Right cardiac atrium (tissue), 5 donors: Measurements from ENCODE around the gene NEK9. TPM values are rescaled to one million over a fixed set of nuclear protein-coding genes. Genes with fewer than 3 reads are reported as not detected.

Experiments
- ATAC-seq, 2 donors: fragments of 200-7000 bp; cut with Tn5 transposase; one replicate each; pipeline versions ENCODE4 v1.8.0 to v1.9.1; 2020; ENCODE audit warnings: moderate library complexity in 2 of 2, mild to moderate bottlenecking in 1 of 2
- DNase-seq, 3 donors: peaks; one replicate each; pipeline ENCODE4 v3.0.0-alpha.2; 2020
- H3K27ac ChIP-seq: one replicate; pipeline ENCODE4 v1.5.1; 2013; ENCODE audit warnings: mild to moderate bottlenecking, low read length, control low read depth, moderate library complexity
- H3K27me3 ChIP-seq: one replicate; pipeline ENCODE4 v1.6.1; 2013; ENCODE audit not compliant: control insufficient read depth, insufficient read depth
- H3K4me1 ChIP-seq: one replicate; pipeline ENCODE4 v1.6.1; 2013; ENCODE audit warnings: low read length; ENCODE audit not compliant: control insufficient read depth, insufficient read depth
- H3K4me3 ChIP-seq: one replicate; pipeline ENCODE4 v1.5.1; 2013; ENCODE audit warnings: low read length, control low read depth
- H3K9me3 ChIP-seq: one replicate; pipeline ENCODE4 v1.6.1; 2013; ENCODE audit warnings: low read length; ENCODE audit not compliant: control insufficient read depth
- WGBS: extraction: QIAGEN DNeasy Blood & Tissue Kit; methylation state at CpG from one replicate; pipeline ENCODE4 v1.1.7; 2013; 5-methylcytosine and 5-hydroxymethylcytosine counted together
- intact Hi-C, 4 donors: fragments of 100-400 bp; cut with DNase I; formaldehyde crosslinking; loops; one replicate each; pipeline versions ENCODE4 v1.11.0 to v1.14.0; 2022 to 2023
- polyA plus RNA-seq: library from polyadenylated mRNA; stranded (reverse); fragments of 200-250 nt; gene quantifications from one replicate; pipeline ENCODE4 v1.2.3, GENCODE V29; 2013
- total RNA-seq, 4 donors: library from RNA; stranded (reverse); fragmentation: NEBNext Ultra II Directional; extraction: Animal tissue kit (Norgen Biotek cat#: 25700); gene quantifications; one replicate each; pipeline ENCODE4 v1.2.1, GENCODE V29; 2021
- donor health status: healthy with polysubstance abuse.
- donor health status: DM: no; HTN: yes; CAD: no.
- donor health status: DM: no; HTN: no; CAD: no.
- donor health status: DM: no; HTN: yes; CAD: no; lungs with severe emphysema.
- donor health status: DM: yes; HTN: yes; CAD: no.

NEK9 gene
- total and polyA plus RNA-seq, 5 donors, result 48.5 to 129 (median 122) TPM

DNA sequence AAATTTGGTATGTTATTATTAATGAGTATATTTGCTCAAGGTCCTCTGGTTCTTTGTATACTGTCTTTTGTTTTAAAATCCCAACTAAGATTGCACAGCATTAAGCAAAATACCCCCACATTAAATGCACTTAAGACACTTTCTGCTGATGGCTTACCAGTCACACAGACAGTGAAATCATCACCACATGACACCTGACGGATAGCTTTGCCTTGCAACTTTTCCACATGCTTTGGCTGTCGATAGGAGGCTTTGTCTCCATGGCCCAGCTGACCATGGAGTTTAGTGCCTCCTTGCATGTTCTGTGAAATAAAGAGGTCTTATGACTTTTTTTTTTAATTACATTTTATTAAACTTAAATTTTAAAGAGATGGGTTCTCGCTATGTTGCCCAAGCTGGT is 19.7 kb downstream of the NEK9 start:
- intact Hi-C loops, result no loop called here
- WGBS, result 75% methylated on average over 3 of the region's 3 CpGs
- no peak overlapping the region for H3K4me3 ChIP-seq
- H3K27ac ChIP-seq, result no peak overlapping the region
- no peak for ATAC-seq
- no peaks in the 10 kb centered on the region for H3K27me3 ChIP-seq
- H3K9me3 ChIP-seq, result no peaks in the 10 kb centered on the region
- no peaks in the 10 kb centered on the region for H3K4me1 ChIP-seq
- no peak for DNase-seq

DNA sequence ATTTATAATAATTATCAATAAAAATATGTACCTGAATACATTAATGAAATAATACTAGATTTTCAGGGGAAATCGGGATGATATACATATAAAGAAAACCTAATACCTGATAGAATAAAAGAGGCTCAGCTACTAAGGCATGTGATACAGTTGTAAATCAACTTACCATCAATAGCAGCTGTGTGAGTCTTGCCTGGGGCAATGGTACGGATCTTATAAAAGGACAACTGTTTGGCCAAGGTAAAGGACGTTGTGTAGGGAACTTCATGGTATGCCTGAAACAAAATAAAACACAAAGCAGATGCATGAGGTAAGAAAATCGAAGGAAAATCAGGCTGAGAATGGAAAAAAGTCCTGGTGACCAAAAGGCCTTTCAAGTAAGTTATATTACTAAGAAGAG is 25.4 kb downstream of the NEK9 start:
- ATAC-seq (no peak), DNase-seq (no peak)
- no peak overlapping the region for H3K4me3 ChIP-seq
- no peaks in the 10 kb centered on the region for H3K27me3 ChIP-seq
- intact Hi-C loops, result no loop called here
- no peak overlapping the region for H3K27ac ChIP-seq
- 90% methylated on average over 4 of the region's 4 CpGs for WGBS
- H3K4me1 ChIP-seq, result no peaks in the 10 kb centered on the region
- H3K9me3 ChIP-seq, result no peaks in the 10 kb centered on the region

DNA sequence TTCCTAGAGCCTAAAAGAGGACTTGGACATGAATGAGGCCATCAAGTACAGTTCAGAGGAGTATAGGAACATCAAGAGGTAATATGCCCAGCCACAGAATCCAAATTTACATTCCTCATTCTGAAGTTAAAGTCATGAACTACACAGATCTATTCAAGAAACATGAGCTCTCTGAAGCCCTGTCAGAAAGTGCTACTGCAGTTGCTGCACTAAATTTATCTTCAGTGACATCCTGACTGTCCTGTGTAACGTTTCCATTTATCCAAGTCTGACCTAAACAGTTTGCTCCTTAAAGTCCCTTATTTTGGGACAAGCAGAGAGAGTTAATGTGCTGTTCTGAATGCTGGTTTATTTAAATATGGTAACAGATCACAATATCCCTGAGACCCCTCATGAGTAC is 28.2 kb downstream of the NEK9 start:
- no peaks in the 10 kb centered on the region for H3K9me3 ChIP-seq
- no peak overlapping the region for H3K27ac ChIP-seq
- intact Hi-C loops, result loop anchor here in 1 of 4 donors (10.0 kb wide), 1 partner anchor 184 kb away; no protein-coding TSS in a partner anchor
- no peaks in the 10 kb centered on the region for H3K4me1 ChIP-seq
- no peak for DNase-seq
- ATAC-seq, result no peak
- no peaks in the 10 kb centered on the region for H3K27me3 ChIP-seq
- no peak overlapping the region for H3K4me3 ChIP-seq
- 53% methylated on average over 1 of the region's 1 CpG for WGBS

DNA sequence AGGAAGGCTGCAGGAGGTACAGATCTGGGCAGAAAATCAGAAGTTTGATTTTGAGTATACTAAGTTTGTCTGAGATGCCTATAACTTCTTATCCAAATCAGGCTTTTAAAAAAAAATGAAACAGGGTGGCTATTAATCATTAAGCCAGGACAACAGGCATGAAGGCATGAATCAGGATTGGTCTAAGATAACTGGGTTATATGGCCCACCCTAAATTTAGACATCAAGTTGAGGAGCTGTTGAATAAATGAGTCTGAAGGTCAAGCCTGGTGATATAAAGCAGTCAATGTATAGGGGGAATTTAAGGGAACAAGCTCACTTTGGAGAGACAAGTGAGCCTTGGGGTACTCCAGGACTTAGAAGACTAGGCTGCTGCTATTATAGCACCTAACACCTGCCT is 28.6 kb downstream of the NEK9 start:
- DNase-seq (no peak), ATAC-seq (no peak)
- no peak overlapping the region for H3K27ac ChIP-seq
- intact Hi-C loops, result loop anchor here in 1 of 4 donors (10.0 kb wide), 1 partner anchor 183 kb away; no protein-coding TSS in a partner anchor
- no peaks in the 10 kb centered on the region for H3K4me1 ChIP-seq
- H3K4me3 ChIP-seq, result no peak overlapping the region
- no peaks in the 10 kb centered on the region for H3K9me3 ChIP-seq
- H3K27me3 ChIP-seq, result no peaks in the 10 kb centered on the region

DNA sequence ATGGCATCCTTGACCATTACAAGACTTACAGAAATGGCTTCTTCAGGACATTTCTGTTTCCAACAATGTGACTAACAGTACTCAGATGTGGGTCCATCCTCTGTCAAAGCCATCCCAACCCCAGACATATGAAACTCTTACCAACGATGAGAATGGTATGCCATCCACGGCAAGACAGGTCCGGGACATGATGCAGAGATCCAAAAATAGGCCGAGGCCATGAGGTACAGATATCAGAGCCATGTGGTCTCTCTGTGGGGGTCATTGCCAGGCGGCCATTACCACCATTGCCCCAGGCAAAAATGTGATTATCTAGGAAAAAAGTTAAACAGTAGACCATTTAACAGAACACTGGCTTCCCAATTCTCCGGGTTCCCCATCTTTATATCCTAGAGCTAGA is 29.9 kb downstream of the NEK9 start:
- H3K9me3 ChIP-seq, result no peaks in the 10 kb centered on the region
- no peaks in the 10 kb centered on the region for H3K4me1 ChIP-seq
- intact Hi-C loops, result loop anchor here in 1 of 4 donors (10.0 kb wide), 1 partner anchor 182 kb away; no protein-coding TSS in a partner anchor
- ATAC-seq (no peak), DNase-seq (no peak)
- H3K4me3 ChIP-seq, result no peak overlapping the region
- 65% methylated on average over 6 of the region's 6 CpGs for WGBS
- no peak overlapping the region for H3K27ac ChIP-seq
- H3K27me3 ChIP-seq, result no peaks in the 10 kb centered on the region

DNA sequence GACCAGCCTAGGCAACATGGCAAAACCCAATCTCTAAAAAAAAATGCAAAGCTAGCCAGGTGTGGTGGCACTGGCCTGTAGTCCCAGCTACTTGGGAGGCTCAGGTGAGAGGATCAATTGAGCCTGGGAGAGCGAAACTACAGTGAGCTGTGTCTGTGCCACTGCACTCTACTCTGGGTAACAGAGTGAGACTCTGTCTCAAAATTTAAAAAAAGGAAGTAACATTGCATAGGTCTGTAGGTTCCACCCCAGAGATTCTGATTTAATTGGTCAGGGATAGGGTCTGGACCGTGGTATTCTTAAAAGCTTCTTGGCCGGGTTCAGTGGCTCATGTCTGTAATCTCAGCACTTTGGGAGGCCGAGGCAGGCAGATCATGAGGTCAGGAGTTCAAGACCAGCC is 31.2 kb downstream of the NEK9 start:
- no peaks in the 10 kb centered on the region for H3K9me3 ChIP-seq
- ATAC-seq (no peak), DNase-seq (no peak)
- intact Hi-C loops, result loop anchor here in 1 of 4 donors (10.0 kb wide), 1 partner anchor 181 kb away; no protein-coding TSS in a partner anchor
- H3K27me3 ChIP-seq, result no peaks in the 10 kb centered on the region
- H3K4me1 ChIP-seq, result no peaks in the 10 kb centered on the region
- 91% methylated on average over 4 of the region's 4 CpGs for WGBS
- no peak overlapping the region for H3K27ac ChIP-seq
- no peak overlapping the region for H3K4me3 ChIP-seq

DNA sequence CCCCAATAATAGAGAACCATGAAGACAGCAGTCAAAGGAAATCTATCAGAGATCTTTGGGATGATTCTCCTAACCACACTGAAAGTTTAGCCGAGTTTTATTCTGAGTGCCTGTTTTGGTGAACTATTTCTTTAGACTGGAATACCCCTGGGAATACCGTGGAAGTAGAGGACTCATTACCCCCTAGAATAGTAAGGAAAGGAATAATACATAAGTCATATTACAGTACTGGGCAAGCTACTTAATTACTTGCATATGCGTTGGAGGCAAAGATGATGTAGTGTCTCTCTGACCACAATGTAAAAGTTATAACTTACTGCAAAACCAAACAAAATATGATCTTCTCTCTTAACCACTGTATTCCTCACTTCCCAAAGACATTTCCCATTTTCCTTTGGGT is 32.0 kb downstream of the NEK9 start:
- WGBS, result 88% methylated on average over 3 of the region's 3 CpGs
- ATAC-seq (no peak), DNase-seq (no peak)
- no peaks in the 10 kb centered on the region for H3K4me1 ChIP-seq
- H3K27me3 ChIP-seq, result no peaks in the 10 kb centered on the region
- no peak overlapping the region for H3K4me3 ChIP-seq
- H3K27ac ChIP-seq, result no peak overlapping the region
- intact Hi-C loops, result loop anchor here in 1 of 4 donors (10.0 kb wide), 1 partner anchor 180 kb away; no protein-coding TSS in a partner anchor
- no peaks in the 10 kb centered on the region for H3K9me3 ChIP-seq

DNA sequence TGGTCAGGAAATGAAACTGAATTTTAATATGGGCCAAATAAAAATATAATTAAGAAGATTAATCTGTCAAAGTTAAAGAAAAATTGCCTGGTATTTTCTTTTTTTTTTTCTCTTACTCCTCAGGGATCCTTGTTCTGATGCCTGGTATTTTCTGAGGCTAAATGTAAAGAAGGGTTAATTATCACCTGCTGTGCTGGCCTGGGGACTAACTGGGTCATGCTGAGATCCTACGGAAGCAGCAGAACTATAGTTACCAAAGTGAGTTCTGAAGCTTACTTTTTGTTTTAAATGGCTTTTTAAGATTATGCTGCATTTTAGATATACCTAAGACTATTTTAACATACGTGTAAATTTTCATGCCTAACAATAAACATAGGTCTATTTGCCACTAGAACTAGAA is 34.1 kb downstream of the NEK9 start:
- DNase-seq (no peak), ATAC-seq (no peak)
- no peaks in the 10 kb centered on the region for H3K27me3 ChIP-seq
- H3K4me3 ChIP-seq, result no peak overlapping the region
- WGBS, result 79% methylated on average over 2 of the region's 2 CpGs
- no peaks in the 10 kb centered on the region for H3K9me3 ChIP-seq
- no peak overlapping the region for H3K27ac ChIP-seq
- H3K4me1 ChIP-seq, result no peaks in the 10 kb centered on the region
- intact Hi-C loops, result loop anchor here in 1 of 4 donors (10.0 kb wide), 1 partner anchor 178 kb away; no protein-coding TSS in a partner anchor

DNA sequence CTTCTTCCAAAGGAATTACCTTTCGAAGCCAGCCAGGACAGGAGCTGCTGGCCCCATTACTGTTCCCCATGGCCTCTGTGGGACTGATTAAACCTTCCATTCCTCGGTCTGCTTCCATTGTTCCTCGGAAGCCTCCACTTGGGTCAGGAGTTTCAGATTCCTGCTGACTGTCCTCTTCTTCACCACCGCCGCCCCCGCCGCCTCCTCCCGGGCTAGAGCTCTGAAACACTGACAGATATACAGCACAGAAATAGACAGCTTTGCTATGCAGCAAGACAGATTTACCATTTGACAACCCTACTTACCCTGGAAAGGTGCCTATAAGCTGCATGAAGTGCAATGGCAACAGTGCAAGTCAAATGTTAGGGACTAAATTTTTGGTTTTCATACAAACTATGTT is 35.6 kb downstream of the NEK9 start:
- WGBS, result 81% methylated on average over 8 of the region's 8 CpGs
- Histone ChIP-seq H3K4me1 (no peaks in the 10 kb centered on the region), H3K27ac (no peak overlapping the region), H3K9me3 (no peaks in the 10 kb centered on the region), H3K27me3 (no peaks in the 10 kb centered on the region), H3K4me3 (no peak overlapping the region)
- no peak for ATAC-seq
- no peak for DNase-seq
- intact Hi-C loops, result loop anchor here in 1 of 4 donors (10.0 kb wide), 1 partner anchor 176 kb away; no protein-coding TSS in a partner anchor

DNA sequence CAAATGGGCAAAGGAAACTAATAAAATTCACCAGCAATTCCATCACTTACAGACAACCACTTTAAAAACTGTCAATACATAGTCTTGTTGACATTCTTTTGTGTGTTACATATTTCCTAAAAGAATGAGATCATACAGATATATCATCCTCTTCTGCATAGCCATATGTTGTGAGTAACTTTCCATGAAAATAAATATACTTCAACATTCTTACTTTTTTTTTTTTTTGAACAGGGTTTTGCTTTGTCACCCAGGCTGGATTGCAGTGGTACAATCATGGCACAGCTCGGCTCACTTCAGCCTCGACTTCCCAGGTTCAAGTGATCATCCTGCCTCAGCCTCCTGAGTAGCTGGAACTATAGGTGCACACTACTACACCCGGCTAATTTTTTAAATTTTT is 36.5 kb downstream of the NEK9 start:
- H3K27ac ChIP-seq, result no peak overlapping the region
- ATAC-seq (no peak), DNase-seq (no peak)
- WGBS, result 92% methylated on average over 3 of the region's 3 CpGs
- no peaks in the 10 kb centered on the region for H3K27me3 ChIP-seq
- intact Hi-C loops, result loop anchor here in 1 of 4 donors (10.0 kb wide), 1 partner anchor 176 kb away; no protein-coding TSS in a partner anchor
- no peaks in the 10 kb centered on the region for H3K4me1 ChIP-seq
- H3K4me3 ChIP-seq, result no peak overlapping the region
- no peaks in the 10 kb centered on the region for H3K9me3 ChIP-seq

DNA sequence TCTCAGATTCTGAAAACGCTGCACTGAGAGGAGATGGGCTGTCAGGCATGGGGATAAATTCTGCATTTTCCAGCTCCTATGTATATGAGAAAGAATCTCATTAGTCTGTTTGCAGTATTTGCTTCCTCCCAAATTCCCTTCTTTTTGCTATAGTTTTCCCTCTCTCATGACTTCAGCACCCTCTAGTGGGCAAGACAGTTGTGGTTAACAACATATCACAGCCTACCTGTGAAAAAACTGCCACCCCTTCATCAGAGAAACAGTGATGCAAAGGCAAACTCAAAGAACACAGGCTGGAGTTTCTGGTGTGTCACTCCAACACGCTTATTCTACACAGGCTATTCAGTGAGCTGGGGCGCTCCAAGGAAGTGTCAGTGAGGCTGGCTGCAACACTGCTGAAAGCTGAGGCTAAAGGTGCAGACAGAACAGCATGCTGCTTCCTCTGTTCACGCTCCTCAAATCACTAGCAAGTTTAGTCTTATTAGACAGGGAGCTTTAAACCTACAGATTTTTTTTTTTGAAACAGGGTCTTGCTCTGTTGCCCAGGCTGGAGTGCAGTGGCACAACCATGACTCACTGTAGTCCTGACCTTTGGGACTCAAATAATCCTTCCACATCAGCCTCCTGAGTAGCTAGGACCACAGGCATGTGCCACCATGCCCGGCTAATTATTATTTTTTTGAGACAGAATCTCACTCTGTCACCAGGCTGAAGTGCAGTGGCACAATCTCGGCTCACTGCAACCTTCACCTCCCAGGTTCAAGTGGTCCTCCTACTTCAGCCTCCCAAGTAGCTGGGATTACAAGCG is 38.1 kb downstream of the NEK9 start:
- WGBS, result 69% methylated on average over 7 of the region's 7 CpGs

More for the DNA sequence above, 38.1 kb downstream of the NEK9 start:
- H3K27ac ChIP-seq, result no peak overlapping the region
- DNase-seq (no peak), ATAC-seq (peak; percentile 67 to 79)
- H3K4me3 ChIP-seq, result no peak overlapping the region
- H3K9me3 ChIP-seq, result no peaks in the 10 kb centered on the region
- no peaks in the 10 kb centered on the region for H3K27me3 ChIP-seq
- intact Hi-C loops, result loop anchor here in 3 of 4 donors (2.0 to 10.0 kb wide), 6 partner anchors 141 to 226 kb away; no protein-coding TSS in a partner anchor
- H3K4me1 ChIP-seq, result no peaks in the 10 kb centered on the region
